Stimulated activated CD4-positive, alpha-beta T cell treated with anti-CD3 and anti-CD28 coated beads, Interleukin-1b, Interleukin-23, amount 100 ng/mL, for 24 hours (primary cell): ENCODE data around the gene SPATA31E1.
"Not testable (repeated sequence)": the region's sequence is repeated elsewhere in the genome, so short reads cannot be mapped to it uniquely, and the experiment has no call there.

ENCODE experiments used
- DNase-seq, 4 experiments: peaks; one replicate each; pipeline ENCODE4 v3.0.0-alpha.2; 2020; ENCODE audit warnings: low read depth in 4 of 4, low spot score in 1 of 4

SPATA31E1 gene

DNA sequence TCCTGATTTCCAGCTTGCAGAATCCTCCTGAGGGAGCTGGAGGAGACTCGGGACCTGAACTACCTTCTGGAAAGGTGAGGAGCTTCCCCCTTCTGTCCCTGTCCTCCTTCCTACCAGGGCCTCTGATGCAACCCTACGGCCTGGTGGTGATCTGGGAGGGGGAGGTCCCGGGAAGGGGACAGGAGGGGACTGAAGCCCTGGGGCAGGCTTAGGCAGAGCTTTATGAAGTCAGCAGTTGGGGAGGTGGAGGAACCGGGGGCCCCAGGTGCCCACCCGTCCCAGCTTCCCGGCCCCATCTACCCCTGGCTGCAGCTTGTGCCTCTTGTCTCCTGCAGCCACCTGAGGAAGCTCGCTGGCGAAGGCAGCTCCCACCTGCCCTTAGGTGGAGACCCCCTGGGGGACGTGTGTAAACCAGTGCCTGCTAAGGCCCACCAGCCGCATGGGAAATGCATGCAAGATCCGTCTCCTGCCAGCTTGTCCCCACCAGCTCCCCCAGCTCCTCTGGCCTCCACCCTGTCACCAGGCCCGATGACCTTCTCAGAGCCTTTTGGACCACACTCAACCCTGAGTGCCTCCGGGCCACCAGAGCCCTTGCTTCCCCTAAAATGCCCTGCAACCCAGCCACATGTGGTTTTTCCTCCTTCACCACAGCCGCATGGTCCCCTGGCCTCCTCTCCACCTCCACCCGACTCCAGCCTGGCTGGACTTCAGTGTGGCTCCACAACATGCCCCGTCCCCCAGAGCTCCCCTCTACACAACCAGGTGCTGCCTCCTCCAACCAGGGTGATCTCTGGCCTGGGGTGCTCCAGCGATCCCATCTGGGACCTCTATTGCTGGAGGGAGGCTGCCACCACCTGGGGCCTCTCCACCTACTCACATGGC, 2.1 kb downstream of the SPATA31E1 start:
- no peak for DNase-seq

DNA sequence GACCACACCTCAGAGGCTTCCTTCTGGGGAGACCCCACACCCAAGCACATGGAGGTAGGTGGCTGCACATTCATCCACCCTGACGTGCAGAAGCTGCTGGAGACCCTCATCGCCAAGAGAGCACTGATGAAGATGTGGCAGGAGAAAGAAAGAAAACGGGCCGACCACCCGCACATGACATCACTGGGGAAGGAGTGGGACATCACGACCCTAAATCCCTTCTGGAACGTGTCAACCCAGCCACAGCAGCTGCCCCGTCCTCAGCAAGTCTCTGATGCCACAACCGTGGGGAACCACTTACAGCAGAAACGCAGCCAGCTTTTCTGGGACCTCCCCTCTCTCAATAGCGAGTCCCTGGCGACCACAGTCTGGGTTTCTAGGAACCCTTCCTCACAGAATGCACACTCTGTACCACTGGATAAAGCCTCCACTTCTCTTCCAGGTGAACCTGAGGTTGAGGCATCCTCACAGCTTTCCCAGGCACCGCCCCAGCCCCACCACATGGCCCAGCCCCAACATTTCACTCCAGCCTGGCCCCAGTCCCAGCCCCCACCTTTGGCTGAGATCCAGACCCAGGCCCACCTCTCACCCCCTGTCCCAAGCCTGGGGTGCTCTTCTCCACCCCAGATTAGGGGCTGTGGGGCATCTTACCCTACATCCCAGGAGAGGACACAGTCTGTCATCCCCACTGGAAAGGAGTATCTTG, 3.0 kb downstream of the SPATA31E1 start:
- no peak for DNase-seq

DNA sequence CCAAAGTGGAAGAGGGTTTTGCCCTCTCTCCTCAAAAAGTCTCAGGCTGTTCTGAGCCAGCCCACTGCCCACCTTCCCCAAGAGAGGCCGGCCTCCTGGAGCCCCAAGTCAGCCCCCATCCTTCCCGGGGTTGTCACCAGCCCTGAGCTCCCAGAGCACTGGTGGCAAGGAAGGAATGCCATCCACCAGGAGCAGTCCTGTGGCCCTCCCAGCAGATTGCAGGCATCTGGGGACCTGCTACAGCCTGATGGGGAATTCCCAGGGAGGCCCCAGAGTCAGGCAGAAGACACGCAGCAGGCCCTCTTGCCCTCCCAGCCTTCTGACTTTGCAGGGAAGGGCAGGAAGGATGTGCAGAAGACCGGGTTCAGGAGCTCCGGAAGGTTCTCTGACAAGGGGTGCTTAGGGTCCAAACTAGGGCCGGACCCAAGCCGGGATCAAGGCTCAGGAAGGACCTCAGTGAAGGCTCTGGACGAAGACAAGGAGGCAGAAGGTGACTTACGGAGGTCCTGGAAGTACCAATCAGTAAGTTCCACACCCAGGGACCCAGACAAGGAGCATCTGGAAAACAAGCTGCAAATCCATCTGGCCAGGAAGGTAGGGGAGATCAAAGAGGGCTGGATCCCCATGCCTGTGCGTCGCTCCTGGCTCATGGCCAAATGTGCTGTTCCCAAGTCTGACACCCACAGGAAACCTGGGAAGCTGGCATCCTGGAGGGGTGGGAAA, 3.7 kb downstream of the SPATA31E1 start:
- no peak for DNase-seq

DNA sequence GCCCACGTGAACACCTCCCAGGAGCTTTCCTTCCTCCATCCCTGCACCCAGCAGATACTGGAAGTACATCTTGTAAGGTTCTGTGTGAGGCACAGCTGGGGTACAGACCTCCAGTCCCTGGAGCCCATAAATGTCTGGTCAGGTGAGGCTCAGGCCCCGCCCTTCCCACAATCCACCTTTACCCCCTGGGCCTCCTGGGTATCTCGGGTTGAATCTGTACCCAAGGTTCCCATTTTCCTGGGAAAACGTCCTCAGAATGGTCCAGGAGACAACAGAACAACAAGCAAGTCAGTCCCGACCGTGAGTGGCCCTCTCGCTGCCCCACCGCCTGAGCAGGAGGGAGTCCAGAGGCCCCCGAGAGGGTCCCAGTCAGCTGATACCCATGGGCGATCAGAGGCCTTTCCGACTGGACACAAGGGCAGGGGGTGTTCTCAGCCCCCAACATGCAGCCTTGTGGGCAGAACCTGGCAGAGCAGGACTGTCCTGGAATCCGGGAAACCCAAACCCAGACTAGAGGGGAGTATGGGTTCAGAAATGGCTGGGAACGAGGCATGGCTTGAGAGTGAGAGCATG, 4.3 kb downstream of the SPATA31E1 start:
- DNase-seq = no peak

DNA sequence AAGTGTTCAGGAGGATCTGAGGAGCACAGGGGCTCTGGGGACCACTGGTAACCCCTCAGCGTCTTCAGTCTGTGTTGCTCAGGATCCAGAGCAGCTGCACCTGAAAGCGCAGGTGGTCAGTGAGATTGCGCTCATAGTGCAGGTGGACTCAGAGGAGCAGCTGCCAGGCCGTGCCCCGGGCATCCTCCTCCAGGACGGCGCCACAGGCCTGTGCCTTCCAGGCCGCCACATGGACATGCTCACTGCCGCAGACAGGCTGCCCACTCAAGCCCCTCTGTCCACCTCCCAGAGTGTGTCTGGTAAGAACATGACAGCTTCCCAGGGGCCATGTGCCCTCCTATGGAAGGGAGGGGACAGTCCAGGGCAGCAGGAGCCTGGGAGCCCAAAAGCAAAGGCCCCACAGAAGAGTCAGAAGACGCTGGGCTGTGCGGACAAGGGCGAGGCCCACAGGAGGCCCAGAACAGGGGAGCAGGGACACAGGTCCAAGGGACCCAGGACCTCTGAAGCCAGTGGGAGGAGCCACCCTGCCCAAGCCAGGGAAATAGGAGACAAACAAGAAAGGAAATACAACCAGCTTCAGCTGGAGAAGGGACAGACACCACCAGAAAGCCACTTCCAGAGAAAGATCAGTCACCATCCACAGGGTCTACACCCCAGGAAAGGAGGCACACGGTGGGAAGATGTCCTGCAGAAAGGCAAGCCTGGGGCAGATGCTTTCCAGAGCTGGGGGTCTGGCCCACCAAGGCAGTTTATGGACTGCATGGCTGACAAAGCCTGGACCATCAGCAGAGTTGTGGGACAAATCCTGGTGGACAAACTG, 5.2 kb downstream of the SPATA31E1 start:
- DNase-seq = no peak

DNA sequence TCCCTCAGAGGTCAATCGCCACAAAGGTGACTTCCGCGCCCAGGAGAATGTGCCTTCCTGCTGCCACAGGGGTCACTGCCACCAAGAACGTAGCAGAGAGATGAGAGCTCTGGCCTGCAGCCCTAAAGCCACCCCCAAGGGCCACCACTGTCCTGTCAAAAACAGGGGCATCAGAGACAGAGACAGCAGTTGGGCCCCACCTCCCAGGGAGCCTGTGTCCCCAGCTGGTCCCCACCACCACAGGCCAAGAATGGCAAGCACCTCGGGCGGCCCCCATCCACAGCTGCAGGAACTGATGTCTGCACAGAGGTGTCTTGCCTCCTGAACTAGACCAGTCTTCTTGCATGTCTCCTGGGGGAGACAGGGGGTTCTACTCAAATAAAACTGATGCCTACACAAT, 5.8 kb downstream of the SPATA31E1 start:
- DNase-seq = no peak

DNA sequence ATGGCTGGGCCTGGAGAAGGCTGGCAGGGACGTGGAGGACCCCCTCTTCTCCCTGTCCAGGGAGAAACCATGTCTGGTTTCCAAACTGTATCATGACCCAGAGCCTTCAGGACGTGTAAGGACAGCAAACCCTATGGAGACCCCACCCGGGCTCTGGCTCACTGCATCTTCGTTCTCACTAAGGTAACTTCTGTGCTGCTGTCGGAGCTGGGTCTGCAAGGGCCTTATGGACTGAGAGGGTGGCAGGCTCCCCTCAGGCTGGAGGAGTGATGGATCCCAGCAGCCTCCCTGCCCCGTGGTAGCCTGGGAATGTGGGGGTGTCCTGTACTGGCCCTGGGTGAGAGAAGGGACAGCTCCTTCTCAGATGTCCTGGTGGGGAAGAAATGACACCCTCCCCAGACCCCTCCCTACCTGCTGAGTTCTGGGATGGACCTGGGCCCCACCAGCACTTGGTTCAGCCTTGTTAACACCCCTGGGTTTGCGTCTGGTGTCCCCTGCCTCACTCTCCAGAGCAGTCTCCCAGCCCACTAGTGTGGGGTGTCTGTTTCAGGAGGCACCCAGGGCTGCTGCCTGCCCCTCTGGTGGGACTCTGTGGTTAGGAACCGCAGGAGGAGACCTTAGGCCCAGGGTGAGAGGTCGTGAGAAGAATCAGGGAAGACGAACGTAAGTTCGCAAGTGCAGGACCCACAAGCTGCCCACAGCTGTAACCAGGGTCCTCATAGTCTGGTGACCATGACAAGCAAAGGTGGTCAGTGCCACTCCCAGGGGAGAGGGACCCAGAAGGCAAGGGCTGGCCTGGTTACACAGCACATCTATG, 6.6 kb downstream of the SPATA31E1 start:
- DNase-seq = no peak

DNA sequence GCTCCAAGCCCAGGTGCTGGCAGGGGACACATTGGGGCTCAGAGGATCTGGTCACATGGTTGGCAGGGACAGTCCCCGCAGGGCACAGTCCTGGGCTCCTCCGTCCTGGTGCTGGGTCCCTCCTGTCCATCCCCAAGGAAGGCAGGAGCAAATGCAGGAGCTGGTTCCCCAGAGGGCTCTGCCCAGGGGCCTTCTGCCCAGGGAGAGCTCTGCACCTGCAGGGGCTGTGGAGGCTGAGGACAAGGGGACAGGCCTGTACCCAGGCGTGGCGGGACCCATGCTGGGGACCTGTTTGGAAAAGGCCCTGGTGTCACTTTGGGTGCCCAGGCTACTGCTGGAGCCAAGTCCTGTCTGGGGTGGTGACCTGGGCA, 7.2 kb downstream of the SPATA31E1 start:
- DNase-seq = no peak

DNA sequence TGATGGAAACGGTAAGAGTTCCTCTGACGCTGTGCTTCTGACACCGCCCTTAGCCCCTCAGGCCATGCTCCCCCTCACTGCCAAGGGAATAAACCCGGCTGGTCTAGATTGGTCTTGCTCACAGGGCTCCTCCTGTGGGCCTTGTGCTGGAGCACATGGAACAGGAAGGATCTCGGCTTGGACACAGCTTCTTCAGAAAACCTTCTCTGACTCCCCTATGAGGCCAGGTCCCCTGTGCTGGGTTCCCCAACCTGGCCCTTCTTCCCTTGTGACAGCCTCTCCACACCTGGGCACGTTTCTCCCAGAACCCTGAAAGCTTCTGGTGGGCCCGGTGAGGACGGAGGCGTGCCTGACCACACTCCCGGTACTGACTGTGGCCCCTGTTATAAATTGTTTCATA, 8.2 kb downstream of the SPATA31E1 start:
- DNase-seq = no peak

DNA sequence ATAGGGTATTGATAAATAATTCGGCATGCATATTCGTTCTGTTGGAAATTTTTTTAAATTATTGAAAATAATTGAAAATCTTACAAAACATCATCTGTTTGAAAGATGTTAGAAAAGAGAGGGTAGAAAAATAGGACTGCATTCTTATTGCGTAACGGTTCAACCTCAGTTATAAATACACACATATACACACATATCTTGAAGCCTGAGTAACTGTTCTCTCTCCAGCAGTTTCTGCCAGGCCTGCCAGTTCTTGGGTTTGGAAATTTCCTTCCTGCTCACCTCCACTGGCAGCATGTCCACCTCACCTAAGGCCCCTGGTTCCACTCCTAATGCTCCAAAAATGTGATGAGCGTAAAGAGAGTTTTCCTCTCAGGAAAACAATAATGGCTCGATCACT, 9.1 kb downstream of the SPATA31E1 start:
- no peak for DNase-seq

DNA sequence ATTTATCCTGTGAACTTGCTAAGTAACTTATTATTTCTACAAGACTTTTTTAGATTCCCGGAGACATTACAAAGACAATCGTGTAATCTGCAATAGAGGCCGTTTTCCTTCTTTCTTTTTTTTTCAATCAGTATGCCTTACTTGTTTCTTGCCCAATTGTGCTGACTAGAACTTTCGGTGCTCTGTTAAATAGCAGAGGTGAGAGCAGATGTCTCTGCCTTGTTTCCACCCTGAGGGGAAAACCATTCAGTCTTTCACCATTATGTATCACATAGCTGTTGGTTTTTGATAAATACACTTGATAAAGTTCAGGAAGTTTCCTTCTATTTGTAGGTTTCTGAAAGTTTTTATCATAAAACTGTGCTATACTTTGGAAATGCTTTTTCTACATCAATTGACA, 10.3 kb downstream of the SPATA31E1 start:
- no peak for DNase-seq

DNA sequence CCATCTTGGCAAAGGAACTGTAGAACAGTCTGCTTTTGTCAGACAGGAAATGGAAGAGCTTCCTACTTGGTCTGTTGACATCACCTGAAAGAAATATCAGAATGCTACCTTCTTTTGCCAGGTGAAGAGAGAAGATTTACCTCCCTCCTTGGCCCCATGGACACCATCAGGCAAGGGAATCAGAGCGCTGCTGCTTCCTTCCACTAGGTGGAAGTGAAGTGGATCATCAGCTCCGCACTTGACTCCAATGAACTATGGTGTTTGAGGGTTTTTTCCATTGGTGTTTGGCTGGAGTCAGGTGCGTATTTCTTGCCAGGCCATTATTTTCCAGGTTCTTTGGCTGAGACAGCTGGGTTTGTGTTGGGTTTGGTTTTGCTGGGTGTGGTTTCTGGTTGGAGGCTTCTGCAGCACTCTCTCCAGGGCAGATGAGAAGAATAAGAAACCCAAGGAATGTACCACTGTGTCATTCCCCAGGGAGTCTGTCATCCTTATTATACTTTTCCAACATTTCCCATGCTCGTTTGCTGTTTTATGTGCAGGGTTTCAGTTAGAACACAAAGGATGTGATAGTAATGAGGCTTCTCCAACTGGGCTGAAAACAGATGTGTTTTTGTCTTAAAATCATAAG, 12.4 kb downstream of the SPATA31E1 start:
- DNase-seq = no peak

DNA sequence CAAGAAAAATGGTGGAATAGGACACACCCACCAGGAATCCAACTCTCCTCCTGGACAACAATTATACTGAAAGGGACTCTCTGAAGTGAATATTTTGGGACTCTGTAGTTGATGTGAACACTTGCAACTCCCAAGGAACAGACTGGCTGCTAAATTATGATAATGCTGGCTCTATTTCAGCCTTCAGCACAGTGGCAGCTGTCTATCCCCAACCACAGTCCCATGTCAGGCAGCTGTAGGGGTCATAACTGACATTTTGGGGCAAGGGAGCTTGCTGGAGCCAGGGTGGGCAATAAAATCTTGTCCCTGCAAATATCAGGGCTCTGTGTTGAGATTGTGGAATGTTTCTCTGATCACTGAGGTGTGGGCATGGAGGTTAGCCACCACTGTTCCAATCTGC, 14.2 kb downstream of the SPATA31E1 start:
- no peak for DNase-seq

DNA sequence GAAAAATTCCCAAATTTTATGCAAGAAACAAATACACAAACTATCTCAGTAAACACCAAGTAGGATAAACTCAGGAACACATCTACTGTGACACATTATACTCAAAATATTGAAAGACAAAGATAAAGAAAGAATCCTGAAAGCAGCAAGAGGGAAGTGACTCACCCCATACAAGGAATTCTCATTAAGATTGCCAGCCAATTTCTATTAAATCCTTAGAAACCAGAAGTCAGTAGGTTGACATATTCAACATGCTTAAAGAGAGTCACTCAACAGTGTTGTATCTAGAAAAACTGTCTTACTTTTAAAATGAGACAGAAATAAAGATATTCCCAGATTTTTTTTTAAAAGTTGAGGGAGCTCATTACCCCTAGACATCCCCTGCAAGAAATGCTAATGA, 15.5 kb downstream of the SPATA31E1 start:
- no peak for DNase-seq

DNA sequence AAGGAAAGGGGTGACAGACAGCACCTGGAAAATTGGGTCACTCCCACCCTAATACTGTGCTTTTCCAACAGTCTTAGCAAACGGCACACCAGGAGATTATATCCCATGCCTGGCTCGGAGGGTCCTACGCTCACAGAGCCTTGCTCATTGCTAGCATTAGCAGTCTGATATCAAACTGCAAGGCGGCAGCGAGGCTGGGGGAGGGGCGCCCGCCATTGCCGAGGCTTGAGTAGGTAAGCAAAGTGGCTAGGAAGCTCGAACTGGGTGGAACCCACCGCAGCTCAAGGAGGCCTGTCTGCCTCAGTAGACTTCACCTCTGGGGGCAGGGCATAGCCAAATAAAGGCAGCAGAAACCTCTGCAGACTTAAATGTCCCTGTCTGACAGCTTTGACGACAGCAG, 19.7 kb downstream of the SPATA31E1 start:
- not testable (repeated sequence) for DNase-seq

DNA sequence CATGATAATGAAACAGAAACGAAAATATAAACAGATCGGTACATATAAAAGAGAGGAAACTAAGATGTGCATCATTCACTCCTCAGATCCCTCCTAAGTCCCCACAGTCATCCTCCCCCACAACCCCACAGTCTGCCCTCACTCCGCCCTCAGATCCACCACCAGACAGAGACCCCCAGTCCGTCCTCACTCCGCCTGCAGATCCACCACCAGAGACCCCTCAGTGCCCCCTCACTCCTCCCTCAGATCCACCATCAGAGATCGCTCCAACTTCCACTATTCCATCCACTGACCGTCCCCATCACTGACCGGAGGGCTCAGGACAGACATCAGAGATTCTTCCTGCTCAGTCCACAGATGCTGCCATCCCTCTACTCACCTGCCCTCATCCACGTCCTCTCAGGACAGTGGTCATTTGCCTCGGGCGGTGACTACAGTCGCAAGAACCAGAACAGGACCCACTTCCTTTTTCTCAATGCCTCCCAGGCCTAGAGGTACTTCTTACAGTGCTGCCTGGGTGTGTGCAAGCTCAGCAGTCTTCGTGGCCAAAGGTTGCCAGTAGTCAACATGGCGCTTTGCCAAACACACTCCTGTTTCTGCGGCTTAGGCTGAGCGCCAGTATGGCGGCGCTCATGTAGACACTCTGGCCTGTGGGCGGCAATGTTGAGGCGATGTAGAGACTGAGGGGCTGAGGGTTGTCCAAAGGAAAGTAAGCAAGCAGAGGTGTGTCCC, 26.8 kb downstream of the SPATA31E1 start:
- no peak for DNase-seq

DNA sequence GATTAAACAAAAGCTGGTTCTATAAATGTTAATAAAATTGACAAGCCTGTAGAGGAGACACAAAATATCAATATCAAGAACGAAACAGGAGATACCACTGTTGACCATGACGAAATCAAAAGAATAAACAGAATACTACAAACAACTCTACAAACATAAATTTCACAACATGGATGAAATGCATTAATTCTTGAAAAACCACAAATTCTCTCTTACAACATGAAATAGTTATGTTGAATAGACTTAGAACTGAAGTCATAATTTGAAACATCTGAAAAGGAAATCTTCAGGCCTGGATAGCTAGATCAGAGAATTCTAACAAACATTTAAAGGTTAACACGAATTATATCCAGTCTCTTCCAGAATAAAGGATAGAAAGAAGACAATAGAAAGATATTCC, 28.1 kb downstream of the SPATA31E1 start:
- no peak for DNase-seq

DNA sequence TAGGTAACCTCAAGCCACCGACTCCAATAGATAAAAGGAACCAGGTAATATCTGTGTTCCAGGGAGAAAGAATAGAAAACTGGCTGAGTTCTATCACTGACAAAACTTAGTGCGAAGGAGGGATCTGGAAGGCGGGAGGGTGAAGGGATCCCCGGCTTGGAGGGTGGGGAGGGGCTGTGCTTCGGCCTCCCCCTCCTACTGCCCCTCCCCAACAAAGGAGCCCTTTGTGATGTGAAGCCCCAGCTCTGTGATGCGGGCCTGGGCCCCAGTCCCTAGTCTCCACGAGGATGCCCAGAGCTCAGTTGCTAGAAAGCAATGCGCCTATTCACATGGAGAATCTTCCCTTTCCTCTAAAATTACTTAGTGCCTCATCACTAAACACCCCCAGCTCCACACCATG, 35.0 kb downstream of the SPATA31E1 start, which contains the start of gene SPATA31C1:
TSS of gene SPATA31C1 (plus strand) at position 301 of the 400 bp plus-strand sequence.
- DNase-seq = not testable (repeated sequence)

DNA sequence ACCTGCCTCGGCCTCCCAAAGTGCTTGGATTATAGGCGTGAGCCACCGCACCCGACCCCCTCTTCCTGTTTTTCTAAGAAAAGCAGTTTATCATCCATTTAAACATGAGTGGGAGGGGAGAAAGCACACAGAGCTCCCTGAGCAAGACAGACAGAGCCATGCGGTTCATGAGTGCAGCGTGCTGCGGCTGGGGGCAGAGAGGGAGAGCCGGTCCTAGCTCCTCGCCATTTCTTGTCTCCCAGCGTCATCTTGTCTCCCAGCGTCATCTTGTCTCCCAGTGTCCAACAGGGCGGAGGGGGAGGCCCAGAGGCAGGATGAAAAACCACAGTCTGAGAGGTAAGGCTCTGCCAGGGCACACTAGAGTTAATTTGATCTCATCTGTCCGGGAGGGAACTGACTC, 36.3 kb downstream of the SPATA31E1 start:
- DNase-seq = not testable (repeated sequence)
